Panc1 (cell line): Measurements from ENCODE around the gene SYTL5.

ENCODE experiments used
- REST ChIP-seq, 2 experiments: IDR thresholded peaks; 2 replicates each; pipeline ENCODE4 v1.6.1; 2011 to 2012; ENCODE audit warnings: low read depth in 2 of 2, control low read depth in 1 of 2, low read length in 1 of 2, mild to moderate bottlenecking in 1 of 2, moderate library complexity in 1 of 2; ENCODE audit not compliant: insufficient read depth in 1 of 2
- TF ChIP-seq, protein P1 (sequence below): fragments of 450-650 bp; IDR thresholded peaks from 2 replicates; pipeline ENCODE4 v1.5.1; 2017; ENCODE audit warnings: mild to moderate bottlenecking

- TF ChIP-seq, protein P1, sequence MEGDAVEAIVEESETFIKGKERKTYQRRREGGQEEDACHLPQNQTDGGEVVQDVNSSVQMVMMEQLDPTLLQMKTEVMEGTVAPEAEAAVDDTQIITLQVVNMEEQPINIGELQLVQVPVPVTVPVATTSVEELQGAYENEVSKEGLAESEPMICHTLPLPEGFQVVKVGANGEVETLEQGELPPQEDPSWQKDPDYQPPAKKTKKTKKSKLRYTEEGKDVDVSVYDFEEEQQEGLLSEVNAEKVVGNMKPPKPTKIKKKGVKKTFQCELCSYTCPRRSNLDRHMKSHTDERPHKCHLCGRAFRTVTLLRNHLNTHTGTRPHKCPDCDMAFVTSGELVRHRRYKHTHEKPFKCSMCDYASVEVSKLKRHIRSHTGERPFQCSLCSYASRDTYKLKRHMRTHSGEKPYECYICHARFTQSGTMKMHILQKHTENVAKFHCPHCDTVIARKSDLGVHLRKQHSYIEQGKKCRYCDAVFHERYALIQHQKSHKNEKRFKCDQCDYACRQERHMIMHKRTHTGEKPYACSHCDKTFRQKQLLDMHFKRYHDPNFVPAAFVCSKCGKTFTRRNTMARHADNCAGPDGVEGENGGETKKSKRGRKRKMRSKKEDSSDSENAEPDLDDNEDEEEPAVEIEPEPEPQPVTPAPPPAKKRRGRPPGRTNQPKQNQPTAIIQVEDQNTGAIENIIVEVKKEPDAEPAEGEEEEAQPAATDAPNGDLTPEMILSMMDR: no peak
- TF ChIP-seq REST (IDR thresholded peaks at IDR 0.05; ENCODE audit: insufficient read depth in 1 of 2, low read depth in 2 of 2, low read length in 1 of 2): no peak
Measured at GRCh38 chrX:37986893-37987292, 19.5 kb upstream of the SYTL5 start.
